ENCODE data around the gene SLC2A2.

GRCh38 chr3:171044384-171044783 lies 17.9 kb upstream of the SLC2A2 start:
- TF ChIP-seq POLR2A (IDR thresholded peaks at IDR 0.05), result no peak
- no peak for TF ChIP-seq CTCF (IDR thresholded peaks at IDR 0.05)
- no peak for TF ChIP-seq POLR2AphosphoS5 (IDR thresholded peaks at IDR 0.05)
